ENCODE results near the gene AATK.

The AATK gene

DNA sequence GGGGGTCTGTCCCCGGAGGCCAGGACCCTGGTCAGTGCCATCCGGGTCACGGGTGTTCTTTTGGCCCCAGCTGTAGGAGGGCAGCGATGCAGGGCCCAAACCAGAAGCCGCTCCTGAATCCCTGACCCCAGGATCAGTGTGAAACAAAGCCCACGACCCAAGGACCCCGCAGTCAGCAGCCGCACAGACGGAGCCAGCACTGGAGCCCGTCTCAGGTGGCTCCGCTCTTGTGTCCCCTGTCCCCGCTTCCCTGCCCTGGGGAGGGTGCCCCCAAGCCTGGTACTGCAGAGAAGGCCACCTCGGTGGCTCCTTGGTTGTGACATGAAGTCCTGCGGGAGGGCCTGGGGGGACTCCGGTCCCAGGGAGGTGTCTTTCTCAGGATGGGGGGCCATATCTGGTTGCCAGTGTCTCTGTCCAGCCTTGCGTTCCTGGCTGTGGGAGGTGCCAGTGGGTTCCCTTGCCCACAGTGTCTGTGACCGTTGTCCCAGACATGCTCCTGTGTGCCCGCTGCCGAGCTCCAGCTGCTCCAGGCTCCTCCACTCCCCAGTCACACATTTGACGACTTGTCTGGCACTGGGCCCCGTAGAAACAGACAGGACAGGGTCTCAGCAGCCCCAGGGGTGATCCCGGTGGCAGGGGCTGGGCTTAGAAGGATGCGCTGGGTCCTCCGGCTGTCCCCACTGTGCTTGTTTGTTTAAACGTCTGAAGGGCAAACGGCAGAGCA is 97.4 kb downstream of the AATK start:
- TF ChIP-seq ZFX (IDR thresholded peaks at IDR 0.05): no peak
- TF ChIP-seq, protein P1, sequence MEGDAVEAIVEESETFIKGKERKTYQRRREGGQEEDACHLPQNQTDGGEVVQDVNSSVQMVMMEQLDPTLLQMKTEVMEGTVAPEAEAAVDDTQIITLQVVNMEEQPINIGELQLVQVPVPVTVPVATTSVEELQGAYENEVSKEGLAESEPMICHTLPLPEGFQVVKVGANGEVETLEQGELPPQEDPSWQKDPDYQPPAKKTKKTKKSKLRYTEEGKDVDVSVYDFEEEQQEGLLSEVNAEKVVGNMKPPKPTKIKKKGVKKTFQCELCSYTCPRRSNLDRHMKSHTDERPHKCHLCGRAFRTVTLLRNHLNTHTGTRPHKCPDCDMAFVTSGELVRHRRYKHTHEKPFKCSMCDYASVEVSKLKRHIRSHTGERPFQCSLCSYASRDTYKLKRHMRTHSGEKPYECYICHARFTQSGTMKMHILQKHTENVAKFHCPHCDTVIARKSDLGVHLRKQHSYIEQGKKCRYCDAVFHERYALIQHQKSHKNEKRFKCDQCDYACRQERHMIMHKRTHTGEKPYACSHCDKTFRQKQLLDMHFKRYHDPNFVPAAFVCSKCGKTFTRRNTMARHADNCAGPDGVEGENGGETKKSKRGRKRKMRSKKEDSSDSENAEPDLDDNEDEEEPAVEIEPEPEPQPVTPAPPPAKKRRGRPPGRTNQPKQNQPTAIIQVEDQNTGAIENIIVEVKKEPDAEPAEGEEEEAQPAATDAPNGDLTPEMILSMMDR (conservative IDR thresholded peaks at IDR 0.05): no peak

DNA sequence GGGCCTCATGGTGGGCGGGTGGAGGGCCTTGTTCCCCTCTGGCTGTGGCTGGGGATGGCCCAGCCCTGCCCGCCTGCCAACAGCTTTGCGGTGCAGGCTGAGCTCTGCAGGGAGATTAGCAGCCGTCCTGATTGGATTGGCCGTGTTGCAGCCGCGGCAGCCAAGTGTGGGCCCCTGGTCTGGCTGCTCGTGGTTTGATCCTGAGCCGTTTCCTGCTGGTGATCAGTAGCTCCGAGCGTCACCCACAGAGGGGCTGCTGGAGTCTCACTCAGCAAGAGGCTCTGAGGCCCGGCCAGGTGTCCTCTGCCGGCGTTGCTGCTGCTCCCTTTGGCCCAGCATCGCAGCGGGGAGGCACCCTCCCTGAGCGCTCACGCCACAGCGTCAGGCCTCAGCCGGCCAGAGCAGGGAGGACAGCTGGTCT is 98.6 kb downstream of the AATK start:
- H3K27ac ChIP-seq: no peak overlapping the region
- TF ChIP-seq ZFX (IDR thresholded peaks at IDR 0.05): no peak
- TF ChIP-seq, protein P1 (conservative IDR thresholded peaks at IDR 0.05): no peak

More for the DNA sequence above, 97.4 kb downstream of the AATK start:
- no peak overlapping the region for H3K27ac ChIP-seq

Data from C4-2B (cell line).